Jurkat, Clone E6-1 (cell line): Measurements from ENCODE around the gene SLC23A2.

Experiments used
- DNase-seq: peaks from one replicate; pipeline ENCODE4 v3.0.0-alpha.2; 2011; ENCODE audit warnings: low read depth, low spot score
- H3K4me3 ChIP-seq: 2 replicates; pipeline ENCODE4 v1.5.1; 2011; ENCODE audit warnings: mild to moderate bottlenecking, low read length, control low read depth, moderate library complexity

SLC23A2 gene

GRCh38 chr20:4836473-4836872 is 164.8 kb downstream of the SLC23A2 start:
- no peak overlapping the region for H3K4me3 ChIP-seq
- no peak for DNase-seq

DNA sequence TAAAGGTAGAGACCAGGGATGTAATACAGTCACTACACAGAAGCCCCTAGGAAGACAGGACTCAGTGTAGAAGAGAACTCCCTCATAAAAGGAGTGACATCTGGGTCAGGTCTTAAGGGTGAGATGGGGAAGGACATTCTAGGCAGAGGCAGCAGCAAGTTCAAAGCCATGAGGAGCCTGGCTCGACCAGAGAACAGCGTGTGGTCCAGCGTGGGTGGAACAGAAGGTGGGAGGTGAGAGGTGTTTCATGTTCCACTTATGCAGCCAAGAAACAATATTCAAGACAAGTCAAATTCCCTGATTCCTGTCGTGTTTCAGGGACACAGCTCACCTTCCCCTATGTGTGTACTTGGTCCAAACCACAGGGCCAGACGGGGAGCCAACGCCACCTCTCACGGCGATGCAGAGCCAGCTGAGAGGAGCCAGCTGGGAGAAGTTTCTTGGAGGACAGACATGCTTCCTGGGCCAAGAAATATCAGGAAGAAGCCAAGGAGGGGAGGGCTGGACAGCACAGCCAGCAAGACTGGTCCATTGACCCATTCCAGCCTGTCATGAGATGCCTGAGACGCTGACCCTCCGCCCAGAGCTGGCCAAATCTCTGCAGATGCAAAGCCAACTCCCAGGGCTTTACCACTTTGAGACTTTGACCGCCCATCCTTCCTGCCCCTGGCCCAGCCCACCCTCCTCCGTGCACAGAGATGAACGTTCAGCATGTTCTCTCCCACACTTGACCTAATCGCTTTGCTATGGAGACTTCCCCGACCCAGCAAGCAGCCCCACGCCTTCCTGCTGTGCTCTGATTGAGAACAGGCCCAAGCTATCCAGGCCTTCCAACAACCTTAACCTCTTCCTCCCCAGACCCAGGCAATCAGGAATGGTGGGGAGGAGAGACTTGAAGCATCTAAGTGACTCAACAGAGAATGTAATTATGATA is 165.8 kb downstream of the SLC23A2 start:
- DNase-seq = no peak

GRCh38 chr20:4833074-4833728 is 168.1 kb downstream of the SLC23A2 start:
- no peak for DNase-seq

More for the DNA sequence above, 165.8 kb downstream of the SLC23A2 start:
- no peak overlapping the region for H3K4me3 ChIP-seq

DNA sequence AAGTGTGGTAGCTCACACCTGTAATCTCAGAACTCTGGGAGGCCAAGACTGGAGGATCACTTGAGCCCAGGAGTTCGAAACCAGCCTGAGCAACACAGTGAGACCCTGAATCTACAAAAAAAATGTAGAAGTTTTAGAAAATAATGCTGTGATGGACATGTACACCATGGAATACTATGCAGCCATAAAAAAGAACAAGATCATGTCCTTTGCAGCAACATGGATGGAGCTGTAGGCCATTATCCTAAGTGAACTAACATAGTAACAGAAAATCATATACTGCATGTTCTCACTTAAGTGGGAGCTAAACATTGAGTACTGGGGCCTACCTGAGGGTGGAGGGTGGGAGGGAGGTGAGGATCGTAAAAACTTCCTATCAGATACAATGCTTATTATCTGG is 168.8 kb downstream of the SLC23A2 start:
- no peak for DNase-seq
- no peak overlapping the region for H3K4me3 ChIP-seq

More at GRCh38 chr20:4833074-4833728, 168.1 kb downstream of the SLC23A2 start:
- no peak overlapping the region for H3K4me3 ChIP-seq

DNA sequence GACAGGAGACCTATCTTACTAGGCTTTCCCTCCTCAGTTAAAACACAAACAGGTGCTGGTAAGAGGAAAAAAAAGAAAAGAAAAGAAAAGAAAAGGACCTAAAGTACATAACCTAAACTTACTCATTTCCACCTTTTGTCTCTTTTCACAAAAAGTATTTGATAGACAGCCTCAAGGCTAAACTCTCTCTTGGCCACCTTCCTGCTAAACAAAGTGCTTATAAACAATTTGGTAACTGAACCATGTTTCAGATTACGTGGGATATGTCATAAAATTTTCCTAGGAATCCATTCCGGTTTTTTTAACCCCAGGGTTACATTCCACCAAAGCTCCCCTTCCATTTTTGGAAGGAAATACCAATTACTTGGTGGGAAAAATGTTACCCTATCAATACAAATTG is 170.6 kb downstream of the SLC23A2 start:
- no peak for DNase-seq
- H3K4me3 ChIP-seq = no peak overlapping the region

DNA sequence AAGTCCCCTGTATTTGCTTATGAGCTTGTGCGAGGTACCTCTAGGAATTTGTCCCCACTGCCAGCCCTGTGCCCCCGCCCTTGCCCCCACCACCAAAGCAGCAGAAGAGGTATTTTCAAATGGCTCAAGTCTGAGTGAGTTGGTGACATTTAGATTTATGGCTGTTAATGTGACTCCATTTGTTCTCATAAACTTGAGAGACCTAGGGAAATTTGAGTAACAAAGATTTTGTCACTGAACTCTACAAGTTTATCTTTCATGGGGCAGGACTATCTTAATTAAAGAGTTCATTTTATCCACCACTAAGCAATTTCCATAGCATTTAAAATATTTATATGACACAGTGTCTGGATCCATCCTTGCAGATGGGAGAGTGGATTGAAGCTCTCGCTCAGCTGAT is 171.1 kb downstream of the SLC23A2 start:
- DNase-seq = no peak
- no peak overlapping the region for H3K4me3 ChIP-seq

DNA sequence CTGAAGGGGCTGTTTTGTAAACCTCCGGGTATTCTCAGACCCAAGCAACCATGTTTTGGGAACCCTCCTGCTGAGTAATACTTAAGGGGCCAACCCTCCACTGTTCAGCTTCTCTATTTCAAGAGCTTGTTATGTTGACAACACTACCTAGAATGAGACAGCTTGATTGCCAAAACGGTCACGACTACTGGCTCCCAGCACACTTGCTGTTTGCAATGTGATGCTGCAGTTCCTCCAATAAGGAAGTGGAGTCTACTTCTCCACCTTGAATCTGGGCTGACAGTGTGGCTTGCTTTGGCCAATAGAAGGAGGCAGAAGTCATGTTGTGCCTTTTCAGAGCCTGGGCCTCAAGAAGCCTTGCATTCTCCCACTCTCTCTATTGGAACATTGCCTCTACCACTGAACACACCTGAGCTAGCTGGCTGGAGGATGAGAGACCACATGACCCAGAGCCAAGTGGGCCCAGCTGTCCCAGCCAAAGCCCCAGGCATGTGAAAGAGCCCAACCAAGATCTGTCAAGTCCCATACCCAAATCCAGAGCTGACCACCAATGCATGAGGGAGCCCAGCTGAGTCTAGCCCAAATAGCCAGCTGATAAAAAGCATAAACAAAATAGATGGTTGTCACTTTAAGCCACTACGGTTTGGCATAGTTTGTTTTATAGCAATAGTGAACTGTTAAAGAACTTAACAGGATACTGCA is 171.6 kb downstream of the SLC23A2 start:
- no peak overlapping the region for H3K4me3 ChIP-seq
- DNase-seq = no peak

GRCh38 chr20:4828830-4829513 is 172.3 kb downstream of the SLC23A2 start:
- DNase-seq = no peak

DNA sequence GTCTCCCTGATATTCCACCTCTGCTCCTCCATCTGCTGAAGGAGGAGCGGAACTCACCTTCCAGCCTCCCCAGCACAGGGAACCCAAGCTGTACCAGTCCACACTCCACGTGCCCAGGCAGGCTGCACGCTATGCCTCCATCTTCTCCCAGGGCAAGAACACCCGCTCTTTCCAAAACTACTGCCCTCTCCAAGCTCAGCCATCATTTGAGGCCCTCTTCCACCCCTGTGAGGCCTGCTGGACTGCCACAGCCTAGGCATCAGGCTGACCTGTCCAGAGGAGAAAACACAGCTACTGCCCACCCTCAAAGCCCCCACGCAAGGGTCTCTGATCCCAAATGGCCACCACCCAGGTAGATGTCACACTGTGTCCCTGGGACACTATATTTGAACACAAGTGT is 179.7 kb downstream of the SLC23A2 start:
- DNase-seq = no peak
- no peak overlapping the region for H3K4me3 ChIP-seq

More at GRCh38 chr20:4828830-4829513, 172.3 kb downstream of the SLC23A2 start:
- H3K4me3 ChIP-seq = no peak overlapping the region

GRCh38 chr20:4820806-4821518 is 180.3 kb downstream of the SLC23A2 start:
- H3K4me3 ChIP-seq = no peak overlapping the region
- DNase-seq = no peak

- DNase-seq = no peak
- H3K4me3 ChIP-seq = no peak overlapping the region
Measured at GRCh38 chr20:4819901-4820300, 181.4 kb downstream of the SLC23A2 start.

GRCh38 chr20:4817230-4817671 is 184.1 kb downstream of the SLC23A2 start:
- no peak overlapping the region for H3K4me3 ChIP-seq
- DNase-seq = no peak

- H3K4me3 ChIP-seq = no peak overlapping the region
- no peak for DNase-seq
Measured at GRCh38 chr20:4815628-4816027, 185.7 kb downstream of the SLC23A2 start.

GRCh38 chr20:4814696-4815252 is 186.5 kb downstream of the SLC23A2 start:
- DNase-seq = no peak
- H3K4me3 ChIP-seq = no peak overlapping the region

DNA sequence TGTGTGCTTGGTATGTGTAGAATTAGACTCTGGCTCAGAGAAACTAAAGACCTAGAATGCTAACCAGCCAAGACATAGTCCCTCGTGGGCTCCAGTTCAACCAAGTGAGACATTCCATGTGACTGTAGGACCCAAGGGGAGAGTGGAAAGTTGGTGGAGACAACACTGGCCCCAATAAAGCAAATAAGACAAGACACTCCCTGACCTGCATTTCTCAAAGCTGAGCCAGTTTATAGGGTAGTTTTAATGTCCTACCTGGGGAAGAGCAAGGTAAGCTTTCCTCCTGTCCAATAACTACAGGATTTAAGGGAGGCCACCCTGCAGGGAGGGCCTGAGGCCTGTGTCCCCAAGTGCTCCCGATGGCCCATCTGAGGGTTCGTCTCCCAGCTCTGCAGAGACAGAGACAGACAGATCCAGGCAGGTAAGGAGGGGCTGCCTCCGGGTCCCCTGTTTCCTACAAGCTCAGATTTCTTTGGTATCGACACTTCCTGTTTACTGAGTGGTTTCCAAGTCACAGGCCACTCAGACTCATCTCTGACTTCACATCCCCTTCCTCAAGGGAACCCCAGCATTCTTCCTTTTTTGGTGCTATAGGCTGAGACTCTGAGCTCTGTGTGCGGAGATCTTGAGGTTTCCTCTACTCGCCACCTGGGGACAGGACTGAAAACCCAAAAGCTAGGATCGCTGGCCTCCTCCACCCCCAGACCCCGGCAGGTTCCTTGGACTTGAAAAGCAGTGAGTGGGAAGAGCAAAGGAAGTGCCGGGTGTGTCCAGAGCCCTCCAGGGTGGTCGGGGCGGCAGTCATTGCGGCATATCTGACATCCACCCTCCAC is 187.2 kb downstream of the SLC23A2 start:
- H3K4me3 ChIP-seq = no peak overlapping the region
- DNase-seq = peak; percentile 58

GRCh38 chr20:4813076-4813862 is 188.0 kb downstream of the SLC23A2 start:
- DNase-seq = no peak
- no peak overlapping the region for H3K4me3 ChIP-seq

GRCh38 chr20:4812641-4813075 is 188.7 kb downstream of the SLC23A2 start:
- no peak for DNase-seq
- no peak overlapping the region for H3K4me3 ChIP-seq
